Thyroid gland (tissue), 4 donors: Measurements from ENCODE around the gene MORN4. TPM values are rescaled to one million over a fixed set of nuclear protein-coding genes. Genes with fewer than 3 reads are reported as not detected.
"Not testable (repeated sequence)": the region's sequence is repeated elsewhere in the genome, so short reads cannot be mapped to it uniquely, and the experiment has no call there.

Experiments used
- DNase-seq, 2 donors: peaks; one replicate each; pipeline ENCODE4 v3.0.0-alpha.2; 2019
- H3K27ac ChIP-seq, 3 donors: fragments of 200-600 bp; sonication (generic); 1 replicate in 2 of 3; 2 replicates in 1 of 3; pipeline ENCODE4 v1.5.1; 2016 to 2019; ENCODE audit warnings: mild to moderate bottlenecking in 1 of 3, moderate library complexity in 1 of 3
- H3K27me3 ChIP-seq: fragments of 200-600 bp; sonication (generic); one replicate; pipeline ENCODE4 v1.5.1; 2019
- H3K36me3 ChIP-seq, 2 donors: fragments of 200-600 bp; sonication (generic); one replicate each; pipeline ENCODE4 v1.5.1; 2016 to 2019
- H3K4me1 ChIP-seq, 2 donors: fragments of 200-600 bp; sonication (generic); one replicate each; pipeline ENCODE4 v1.5.1; 2017 to 2019
- H3K4me3 ChIP-seq, 3 donors: fragments of 200-600 bp; sonication (generic); replicated peaks in 1 of 3; 1 replicate in 2 of 3; 2 replicates in 1 of 3; pipeline ENCODE4 v1.5.1; 2016; ENCODE audit warnings: mild to moderate bottlenecking in 1 of 3
- H3K9me3 ChIP-seq: fragments of 200-600 bp; sonication (generic); one replicate; pipeline ENCODE4 v1.5.1; 2017
- POLR2A ChIP-seq, 2 donors: fragments of 450-650 bp; IDR thresholded peaks; one replicate each; pipeline ENCODE4 v1.6.1; 2017; ENCODE audit warnings: antibody characterized with exemption in 2 of 2, mild to moderate bottlenecking in 2 of 2, moderate library complexity in 1 of 2
- WGBS, 2 donors: methylation state at CpG; one replicate each; pipeline ENCODE4 v1.1.5; 2017; 5-methylcytosine and 5-hydroxymethylcytosine counted together
- intact Hi-C: fragments of 100-400 bp; cut with DNase I; formaldehyde crosslinking; loops from one replicate; pipeline ENCODE4 v1.15.1; 2023
- total RNA-seq, 4 donors: library from RNA; depleted of rRNA; stranded (reverse); fragments of >200 nt; gene quantifications; one replicate each; pipeline ENCODE4 v1.2.3, GENCODE V29; 2016
- TF ChIP-seq, protein P1 (sequence below), 6 experiments: fragments of 200-600 bp in 3 of 6; fragments of 450-650 bp in 3 of 6; sonication (generic) in 3 of 6; IDR thresholded peaks; one replicate each; pipeline ENCODE4 v1.5.1; 2016 to 2019; ENCODE audit warnings: antibody characterized with exemption in 6 of 6, mild to moderate bottlenecking in 2 of 6, inconsistent platforms in 1 of 6, moderate library complexity in 1 of 6

MORN4 gene
- total RNA-seq, 4 donors from 2014 or later = 4.6 to 18.9 (median 9.7) TPM

DNA sequence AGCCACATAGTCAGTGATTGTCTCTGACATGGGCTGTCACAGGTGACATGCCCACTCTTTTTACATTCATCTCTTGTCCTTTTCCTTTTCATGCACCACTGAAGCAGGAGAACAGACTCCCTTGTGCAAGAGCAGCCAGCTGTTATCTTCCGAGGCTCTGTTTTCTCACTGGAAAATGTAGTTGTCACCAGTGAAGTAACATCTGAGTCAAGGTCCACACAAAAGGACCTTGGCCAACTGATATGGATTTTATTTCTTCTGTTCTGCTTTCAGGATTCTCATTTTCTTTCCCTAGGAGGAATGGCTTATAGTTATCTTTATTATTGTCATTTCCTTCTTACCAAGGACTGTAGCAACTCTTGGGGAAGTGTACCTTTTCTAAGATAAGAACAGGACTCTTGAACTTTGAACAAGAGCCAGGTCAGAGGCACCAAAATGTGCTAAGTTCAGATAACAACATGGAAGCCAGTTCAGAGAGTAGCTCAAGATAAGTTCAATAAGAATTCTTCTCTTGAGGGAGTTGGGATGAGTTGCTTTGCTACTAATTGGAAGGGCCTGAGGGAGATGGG, 31.1 kb upstream of the MORN4 start:
- no peak for DNase-seq
- H3K27ac ChIP-seq = no peak overlapping the region
- peaks cover 31 to 37% of the 10 kb centered on the region in 2 donors for H3K36me3 ChIP-seq
- no peaks in the 10 kb centered on the region for H3K9me3 ChIP-seq
- TF ChIP-seq, protein P1, sequence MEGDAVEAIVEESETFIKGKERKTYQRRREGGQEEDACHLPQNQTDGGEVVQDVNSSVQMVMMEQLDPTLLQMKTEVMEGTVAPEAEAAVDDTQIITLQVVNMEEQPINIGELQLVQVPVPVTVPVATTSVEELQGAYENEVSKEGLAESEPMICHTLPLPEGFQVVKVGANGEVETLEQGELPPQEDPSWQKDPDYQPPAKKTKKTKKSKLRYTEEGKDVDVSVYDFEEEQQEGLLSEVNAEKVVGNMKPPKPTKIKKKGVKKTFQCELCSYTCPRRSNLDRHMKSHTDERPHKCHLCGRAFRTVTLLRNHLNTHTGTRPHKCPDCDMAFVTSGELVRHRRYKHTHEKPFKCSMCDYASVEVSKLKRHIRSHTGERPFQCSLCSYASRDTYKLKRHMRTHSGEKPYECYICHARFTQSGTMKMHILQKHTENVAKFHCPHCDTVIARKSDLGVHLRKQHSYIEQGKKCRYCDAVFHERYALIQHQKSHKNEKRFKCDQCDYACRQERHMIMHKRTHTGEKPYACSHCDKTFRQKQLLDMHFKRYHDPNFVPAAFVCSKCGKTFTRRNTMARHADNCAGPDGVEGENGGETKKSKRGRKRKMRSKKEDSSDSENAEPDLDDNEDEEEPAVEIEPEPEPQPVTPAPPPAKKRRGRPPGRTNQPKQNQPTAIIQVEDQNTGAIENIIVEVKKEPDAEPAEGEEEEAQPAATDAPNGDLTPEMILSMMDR (IDR thresholded peaks at IDR 0.05) = no peak
- TF ChIP-seq POLR2A (IDR thresholded peaks at IDR 0.05) = no peak
- H3K4me1 ChIP-seq = peaks cover 4 to 5% of the 10 kb centered on the region in 2 donors
- H3K4me3 ChIP-seq = no peak overlapping the region
- WGBS, 2 donors = 90 to 97% methylated on average over 1 of the region's 1 CpG
- no peaks in the 10 kb centered on the region for H3K27me3 ChIP-seq
- intact Hi-C loops = no loop called here

DNA sequence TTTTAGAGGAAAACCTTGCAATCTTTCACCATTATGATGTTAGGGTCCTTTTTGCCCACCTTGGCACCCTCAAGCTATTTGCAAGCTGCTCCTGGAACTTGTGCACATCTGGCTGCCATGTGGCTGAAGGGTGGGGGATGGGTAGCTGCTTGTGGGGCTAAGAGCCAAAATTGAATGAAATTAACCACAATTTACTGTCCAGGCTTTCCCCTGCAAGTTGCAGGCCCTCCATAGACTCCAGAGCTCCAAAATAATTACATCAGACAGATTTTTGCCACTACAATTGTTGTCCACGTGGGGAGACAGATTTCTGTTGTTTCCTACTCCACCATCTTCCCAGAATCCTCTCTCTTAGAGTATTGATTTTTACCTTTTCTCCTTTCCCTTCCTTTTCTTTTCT, 26.3 kb upstream of the MORN4 start:
- H3K27ac ChIP-seq = no peak overlapping the region
- TF ChIP-seq, protein P1 (IDR thresholded peaks at IDR 0.05) = no peak
- no peak for TF ChIP-seq POLR2A (IDR thresholded peaks at IDR 0.05)
- peaks cover 16 to 32% of the 10 kb centered on the region in 2 donors for H3K36me3 ChIP-seq
- H3K9me3 ChIP-seq = no peaks in the 10 kb centered on the region
- intact Hi-C loops = no loop called here
- WGBS, 2 donors = 69 to 73% methylated on average over 1 of the region's 1 CpG
- peaks cover 4 to 5% of the 10 kb centered on the region in 2 donors for H3K4me1 ChIP-seq
- no peak for DNase-seq
- H3K27me3 ChIP-seq = no peaks in the 10 kb centered on the region
- H3K4me3 ChIP-seq = no peak overlapping the region

DNA sequence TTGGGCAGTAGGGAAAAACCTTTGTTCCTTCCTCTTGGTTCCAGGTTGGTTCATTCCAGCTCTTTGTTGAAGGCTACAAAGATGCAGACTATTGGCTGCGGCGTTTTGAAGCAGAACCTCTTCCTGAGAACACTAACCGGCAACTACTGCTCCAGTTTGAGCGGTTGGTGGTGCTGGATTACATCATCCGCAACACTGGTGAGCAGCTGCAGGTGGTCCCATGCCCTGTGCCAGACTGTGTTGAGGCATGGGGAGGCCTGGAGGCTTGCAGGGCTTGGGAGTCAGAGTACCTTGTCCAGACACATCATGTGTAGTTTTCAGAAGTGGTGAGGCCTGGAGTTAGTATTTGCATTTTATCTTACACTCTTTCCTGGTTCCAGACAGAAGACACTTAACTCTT, 23.5 kb upstream of the MORN4 start:
- no peaks in the 10 kb centered on the region for H3K4me1 ChIP-seq
- WGBS, 2 donors = 93% methylated on average over 5 of the region's 5 CpGs
- no peaks in the 10 kb centered on the region for H3K27me3 ChIP-seq
- no peak for DNase-seq
- intact Hi-C loops = no loop called here
- H3K36me3 ChIP-seq = peaks cover 26 to 42% of the 10 kb centered on the region in 2 donors
- no peaks in the 10 kb centered on the region for H3K9me3 ChIP-seq
- H3K4me3 ChIP-seq = no peak overlapping the region
- H3K27ac ChIP-seq = no peak overlapping the region
- TF ChIP-seq POLR2A (IDR thresholded peaks at IDR 0.05) = no peak
- TF ChIP-seq, protein P1 (IDR thresholded peaks at IDR 0.05) = no peak

DNA sequence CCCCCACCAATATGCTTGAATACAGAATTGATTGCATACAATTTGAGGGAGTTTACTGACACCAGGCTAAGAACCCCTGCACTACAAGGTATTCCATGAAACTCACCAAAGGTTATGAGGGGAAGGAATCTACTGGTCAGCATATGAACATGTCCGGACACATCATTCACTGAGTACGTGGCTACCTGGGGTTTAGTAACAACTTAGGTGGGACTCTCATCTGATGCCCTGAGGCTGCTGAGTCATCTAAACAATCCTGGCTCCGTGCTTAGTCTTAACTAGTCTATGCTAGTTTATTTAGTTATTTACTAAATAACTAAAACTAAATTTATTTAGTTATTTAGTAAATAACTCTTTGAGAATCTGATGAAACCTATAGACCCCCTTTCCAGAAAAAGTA, 18.5 kb upstream of the MORN4 start:
- Histone ChIP-seq H3K36me3 (peaks cover 26 to 38% of the 10 kb centered on the region in 2 donors), H3K9me3 (no peaks in the 10 kb centered on the region), H3K4me3 (no peak overlapping the region), H3K4me1 (peaks cover 0 to 12% of the 10 kb centered on the region in 2 donors), H3K27ac (no peak overlapping the region), H3K27me3 (no peaks in the 10 kb centered on the region)
- 96 to 97% methylated on average over 3 of the region's 3 CpGs for WGBS, 2 donors
- TF ChIP-seq, protein P1 (IDR thresholded peaks at IDR 0.05) = no peak
- no peak for TF ChIP-seq POLR2A (IDR thresholded peaks at IDR 0.05)
- intact Hi-C loops = no loop called here
- DNase-seq = no peak

DNA sequence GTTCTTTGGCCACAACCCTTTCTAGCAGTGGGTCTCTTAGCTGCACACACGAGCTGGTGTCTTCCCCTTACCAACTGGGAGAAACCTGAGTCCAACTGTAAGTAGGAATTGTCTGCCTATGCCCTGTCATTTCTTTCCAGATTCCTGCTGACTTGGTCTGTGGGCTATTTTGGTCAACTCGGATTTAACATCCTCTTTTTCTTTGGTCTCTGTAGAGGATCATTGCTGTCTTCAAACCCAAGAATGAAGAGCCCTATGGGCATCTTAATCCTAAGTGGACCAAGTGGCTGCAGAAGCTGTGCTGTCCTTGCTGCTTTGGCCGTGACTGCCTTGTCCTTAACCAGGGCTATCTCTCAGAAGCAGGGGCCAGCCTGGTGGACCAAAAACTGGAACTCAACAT, 17.4 kb upstream of the MORN4 start:
- no peaks in the 10 kb centered on the region for H3K27me3 ChIP-seq
- DNase-seq = no peak
- no peaks in the 10 kb centered on the region for H3K9me3 ChIP-seq
- WGBS, 2 donors = 90 to 92% methylated on average over 3 of the region's 3 CpGs
- intact Hi-C loops = no loop called here
- no peak overlapping the region for H3K4me3 ChIP-seq
- peaks cover 0 to 12% of the 10 kb centered on the region in 2 donors for H3K4me1 ChIP-seq
- TF ChIP-seq, protein P1 (IDR thresholded peaks at IDR 0.05) = no peak
- TF ChIP-seq POLR2A (IDR thresholded peaks at IDR 0.05) = no peak
- peak overlapping the region in 1 of 3 donors; percentile 31 for H3K27ac ChIP-seq
- peaks cover 23 to 29% of the 10 kb centered on the region in 2 donors for H3K36me3 ChIP-seq

DNA sequence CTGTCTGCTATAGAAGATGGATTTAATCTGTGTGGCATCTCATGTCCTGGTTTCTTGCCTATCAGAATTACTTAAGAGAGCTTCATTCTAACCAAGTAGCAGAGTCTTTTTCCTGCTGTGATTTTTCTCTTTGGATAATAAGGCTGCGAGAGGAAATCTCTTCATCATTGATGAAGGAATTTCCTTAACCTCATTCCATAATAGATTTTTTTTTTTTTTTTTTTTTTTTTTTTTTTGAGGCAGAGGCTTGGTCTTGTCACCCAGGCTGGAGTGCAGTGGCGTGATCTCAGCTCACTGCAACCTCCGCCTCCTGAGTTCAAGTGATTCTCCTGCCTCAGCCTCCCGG, 16.1 kb upstream of the MORN4 start:
- DNase-seq, intact Hi-C loops, H3K9me3 ChIP-seq, H3K4me3 ChIP-seq, H3K27me3 ChIP-seq: not testable (repeated sequence)
- 88 to 98% methylated on average over 4 of the region's 4 CpGs for WGBS, 2 donors
- peaks cover 0 to 12% of the 10 kb centered on the region in 2 donors for H3K4me1 ChIP-seq
- H3K27ac ChIP-seq = peak overlapping the region in 1 of 3 donors; percentile 46
- peaks cover 23 to 29% of the 10 kb centered on the region in 2 donors for H3K36me3 ChIP-seq
